ENCODE data around the gene LRRC4.

Gene LRRC4

DNA sequence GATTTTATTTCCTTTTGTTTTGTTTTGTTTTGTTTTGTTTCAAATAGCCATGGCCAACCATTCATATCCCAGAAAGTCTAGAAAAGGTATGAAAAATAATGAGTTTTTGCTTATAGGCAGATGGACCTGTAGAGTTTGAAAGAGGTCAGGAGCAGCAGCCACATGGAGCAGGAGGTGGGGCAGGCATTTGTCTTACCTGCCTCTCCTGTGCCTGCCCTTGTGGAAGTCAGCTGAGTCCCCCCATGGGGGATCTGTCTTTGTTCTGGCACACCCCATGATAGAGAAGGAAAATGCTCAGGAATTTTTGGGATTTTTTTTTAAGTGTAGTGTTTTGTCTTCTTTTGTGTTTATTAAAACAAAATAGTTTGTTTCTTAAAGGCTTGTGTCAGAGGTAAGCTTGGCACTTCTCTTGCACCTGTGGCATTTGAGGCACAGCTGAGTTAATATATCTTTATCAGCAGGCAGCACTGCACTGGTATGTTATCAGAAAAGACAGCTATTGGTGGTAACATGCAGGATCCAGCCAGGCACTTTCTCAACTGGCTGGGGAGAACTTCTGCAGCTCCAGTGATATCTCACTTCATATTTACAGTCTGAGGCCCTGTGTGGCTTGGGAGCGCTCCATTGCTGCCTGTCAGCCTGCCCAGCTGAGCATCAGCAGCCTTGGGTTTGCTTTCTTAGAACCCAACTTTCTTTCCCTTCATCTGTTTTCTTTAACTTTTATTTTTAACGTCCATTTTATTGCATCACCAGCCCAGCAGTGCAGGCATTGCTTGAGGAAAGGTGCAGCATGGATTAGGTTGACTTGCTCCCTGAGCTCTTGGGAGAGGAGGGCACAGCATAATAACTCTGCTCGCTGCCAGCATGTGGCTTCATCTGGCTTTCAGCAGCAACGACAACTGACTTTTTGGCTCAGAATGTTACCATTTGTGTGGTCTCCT, 44.4 kb downstream of the LRRC4 start:
- no peaks in the 10 kb centered on the region for H3K4me1 ChIP-seq (ENCODE audit: insufficient read depth, insufficient read length)
- no peaks in the 10 kb centered on the region for H3K27me3 ChIP-seq (ENCODE audit: insufficient read depth, insufficient read length)
- H3K9ac ChIP-seq (ENCODE audit: insufficient read length, low read depth): no peak overlapping the region
- H3K36me3 ChIP-seq (ENCODE audit: insufficient read depth, insufficient read length, low read length): peaks cover 14% of the 10 kb centered on the region
- TF ChIP-seq ZNF274 (IDR thresholded peaks at IDR 0.05; ENCODE audit: low read depth, low read length) (no peak), YY1 (IDR thresholded peaks at IDR 0.05; ENCODE audit: insufficient read depth, insufficient read length) (no peak), SUZ12 (IDR thresholded peaks at IDR 0.05; ENCODE audit: extremely low read depth, insufficient read depth, insufficient read length) (no peak)
- no peak for DNase-seq (ENCODE audit: low read depth, low spot score)
- no peaks in the 10 kb centered on the region for H3K9me3 ChIP-seq (ENCODE audit: insufficient read depth, low read length)
- no peak overlapping the region for H3K4me3 ChIP-seq (ENCODE audit: insufficient read length, low read depth)

DNA sequence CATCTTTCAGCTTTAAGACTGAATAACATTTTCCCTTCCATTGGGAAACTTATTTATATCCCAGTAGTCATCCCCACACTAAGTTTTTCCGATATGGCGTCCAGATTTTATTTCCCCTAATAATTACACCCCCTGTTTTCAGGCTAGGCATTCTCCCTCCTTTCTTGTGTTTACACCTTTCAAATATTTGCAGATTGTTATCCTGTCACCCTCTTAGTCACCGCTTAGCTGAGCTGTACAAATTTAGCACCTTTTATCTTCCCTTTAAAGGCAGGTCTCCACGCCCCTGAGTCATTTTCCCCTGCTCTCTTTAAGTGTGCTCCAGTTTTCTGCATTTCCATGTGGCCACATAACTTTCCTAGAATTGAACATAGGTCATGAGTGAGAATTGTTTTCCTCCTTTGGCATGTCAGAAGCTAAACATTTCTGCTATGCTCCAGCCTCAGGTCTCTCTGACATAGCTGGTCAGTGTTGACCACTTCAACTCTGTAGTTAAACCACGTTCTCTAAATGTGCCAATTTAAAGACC, 47.4 kb downstream of the LRRC4 start:
- peaks cover 3% of the 10 kb centered on the region for H3K36me3 ChIP-seq (ENCODE audit: insufficient read depth, insufficient read length, low read length)
- H3K27me3 ChIP-seq (ENCODE audit: insufficient read depth, insufficient read length): no peaks in the 10 kb centered on the region
- DNase-seq (ENCODE audit: low read depth, low spot score): no peak
- H3K9me3 ChIP-seq (ENCODE audit: insufficient read depth, low read length): peaks cover 7% of the 10 kb centered on the region
- H3K9ac ChIP-seq (ENCODE audit: insufficient read length, low read depth): no peak overlapping the region
- TF ChIP-seq YY1 (IDR thresholded peaks at IDR 0.05; ENCODE audit: insufficient read depth, insufficient read length) (no peak), ZNF274 (IDR thresholded peaks at IDR 0.05; ENCODE audit: low read depth, low read length) (no peak), SUZ12 (IDR thresholded peaks at IDR 0.05; ENCODE audit: extremely low read depth, insufficient read depth, insufficient read length) (no peak)
- no peaks in the 10 kb centered on the region for H3K4me1 ChIP-seq (ENCODE audit: insufficient read depth, insufficient read length)
- H3K4me3 ChIP-seq (ENCODE audit: insufficient read length, low read depth): no peak overlapping the region

DNA sequence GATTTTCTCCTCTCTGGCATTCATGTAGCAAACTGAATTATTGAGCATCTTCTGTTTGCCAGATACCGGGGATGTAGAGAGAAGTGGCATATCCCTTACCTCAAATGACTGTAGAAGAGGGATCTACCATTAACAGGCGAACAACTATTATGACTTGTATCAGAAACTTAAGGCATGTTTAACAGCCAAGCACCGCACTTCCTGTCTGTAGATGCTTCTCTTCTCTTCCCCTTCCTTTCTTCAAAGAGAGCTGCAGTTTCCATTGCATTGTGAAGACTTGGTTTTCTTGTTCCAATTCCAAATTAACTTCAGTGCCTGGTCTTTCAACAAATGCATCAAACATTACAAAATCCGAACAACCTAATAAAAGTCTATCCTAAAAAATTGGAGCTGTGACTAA, 49.3 kb downstream of the LRRC4 start:
- H3K9me3 ChIP-seq (ENCODE audit: insufficient read depth, low read length): peaks cover 24% of the 10 kb centered on the region
- TF ChIP-seq YY1 (IDR thresholded peaks at IDR 0.05; ENCODE audit: insufficient read depth, insufficient read length): no peak
- no peak for TF ChIP-seq ZNF274 (IDR thresholded peaks at IDR 0.05; ENCODE audit: low read depth, low read length)
- no peak for TF ChIP-seq SUZ12 (IDR thresholded peaks at IDR 0.05; ENCODE audit: extremely low read depth, insufficient read depth, insufficient read length)
- no peak for DNase-seq (ENCODE audit: low read depth, low spot score)
- H3K4me3 ChIP-seq (ENCODE audit: insufficient read length, low read depth): no peak overlapping the region
- H3K4me1 ChIP-seq (ENCODE audit: insufficient read depth, insufficient read length): no peaks in the 10 kb centered on the region
- no peaks in the 10 kb centered on the region for H3K27me3 ChIP-seq (ENCODE audit: insufficient read depth, insufficient read length)
- H3K36me3 ChIP-seq (ENCODE audit: insufficient read depth, insufficient read length, low read length): peaks cover 11% of the 10 kb centered on the region
- no peak overlapping the region for H3K9ac ChIP-seq (ENCODE audit: insufficient read length, low read depth)

DNA sequence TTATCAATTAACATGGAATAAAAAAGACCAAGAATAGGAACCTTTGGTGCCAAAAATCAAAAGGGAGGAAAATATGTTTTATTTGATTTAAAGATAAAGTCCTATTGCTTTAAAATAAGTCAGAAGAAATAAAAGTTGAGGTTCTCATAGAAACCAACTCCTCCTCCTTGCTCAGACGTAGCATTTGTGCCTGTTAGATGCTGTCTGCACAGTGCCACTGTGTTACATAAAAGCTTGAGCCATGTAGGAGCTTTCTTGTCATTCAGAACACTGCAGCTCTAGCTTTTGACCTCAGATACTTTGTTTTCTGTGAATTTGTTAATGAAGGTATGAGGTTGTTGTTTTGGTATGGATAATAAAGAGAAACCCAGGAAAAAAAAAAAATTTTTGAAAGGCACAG, 50.3 kb downstream of the LRRC4 start:
- peaks cover 18% of the 10 kb centered on the region for H3K36me3 ChIP-seq (ENCODE audit: insufficient read depth, insufficient read length, low read length)
- DNase-seq (ENCODE audit: low read depth, low spot score): no peak
- no peaks in the 10 kb centered on the region for H3K27me3 ChIP-seq (ENCODE audit: insufficient read depth, insufficient read length)
- no peak for TF ChIP-seq ZNF274 (IDR thresholded peaks at IDR 0.05; ENCODE audit: low read depth, low read length)
- no peak for TF ChIP-seq SUZ12 (IDR thresholded peaks at IDR 0.05; ENCODE audit: extremely low read depth, insufficient read depth, insufficient read length)
- TF ChIP-seq YY1 (IDR thresholded peaks at IDR 0.05; ENCODE audit: insufficient read depth, insufficient read length): no peak
- no peak overlapping the region for H3K9ac ChIP-seq (ENCODE audit: insufficient read length, low read depth)
- H3K4me1 ChIP-seq (ENCODE audit: insufficient read depth, insufficient read length): no peaks in the 10 kb centered on the region
- peaks cover 24% of the 10 kb centered on the region for H3K9me3 ChIP-seq (ENCODE audit: insufficient read depth, low read length)
- no peak overlapping the region for H3K4me3 ChIP-seq (ENCODE audit: insufficient read length, low read depth)

DNA sequence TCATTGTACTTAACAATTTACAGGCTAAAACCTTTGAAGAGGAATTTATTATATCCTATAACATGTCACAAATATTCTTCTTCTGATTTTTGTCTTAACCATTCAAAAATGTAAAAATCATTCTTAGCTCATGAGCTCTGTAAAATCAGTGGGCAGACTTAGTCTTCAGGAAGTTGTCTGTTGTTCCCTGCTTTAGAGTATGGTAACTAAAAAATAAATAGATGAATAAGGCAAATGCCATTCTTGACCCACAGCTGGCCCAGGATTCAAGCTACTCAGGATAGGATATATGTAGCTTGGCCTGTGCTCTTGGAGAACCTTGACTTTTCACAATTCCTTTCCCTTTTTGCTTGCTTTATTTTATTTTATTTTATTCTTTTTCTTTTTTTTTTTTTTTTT, 51.5 kb downstream of the LRRC4 start:
- peaks cover 18% of the 10 kb centered on the region for H3K36me3 ChIP-seq (ENCODE audit: insufficient read depth, insufficient read length, low read length)
- no peak for TF ChIP-seq YY1 (IDR thresholded peaks at IDR 0.05; ENCODE audit: insufficient read depth, insufficient read length)
- no peak for TF ChIP-seq ZNF274 (IDR thresholded peaks at IDR 0.05; ENCODE audit: low read depth, low read length)
- TF ChIP-seq SUZ12 (IDR thresholded peaks at IDR 0.05; ENCODE audit: extremely low read depth, insufficient read depth, insufficient read length): no peak
- peaks cover 24% of the 10 kb centered on the region for H3K9me3 ChIP-seq (ENCODE audit: insufficient read depth, low read length)
- DNase-seq (ENCODE audit: low read depth, low spot score): no peak
- no peak overlapping the region for H3K9ac ChIP-seq (ENCODE audit: insufficient read length, low read depth)
- no peak overlapping the region for H3K4me3 ChIP-seq (ENCODE audit: insufficient read length, low read depth)
- H3K27me3 ChIP-seq (ENCODE audit: insufficient read depth, insufficient read length): no peaks in the 10 kb centered on the region
- H3K4me1 ChIP-seq (ENCODE audit: insufficient read depth, insufficient read length): no peaks in the 10 kb centered on the region

DNA sequence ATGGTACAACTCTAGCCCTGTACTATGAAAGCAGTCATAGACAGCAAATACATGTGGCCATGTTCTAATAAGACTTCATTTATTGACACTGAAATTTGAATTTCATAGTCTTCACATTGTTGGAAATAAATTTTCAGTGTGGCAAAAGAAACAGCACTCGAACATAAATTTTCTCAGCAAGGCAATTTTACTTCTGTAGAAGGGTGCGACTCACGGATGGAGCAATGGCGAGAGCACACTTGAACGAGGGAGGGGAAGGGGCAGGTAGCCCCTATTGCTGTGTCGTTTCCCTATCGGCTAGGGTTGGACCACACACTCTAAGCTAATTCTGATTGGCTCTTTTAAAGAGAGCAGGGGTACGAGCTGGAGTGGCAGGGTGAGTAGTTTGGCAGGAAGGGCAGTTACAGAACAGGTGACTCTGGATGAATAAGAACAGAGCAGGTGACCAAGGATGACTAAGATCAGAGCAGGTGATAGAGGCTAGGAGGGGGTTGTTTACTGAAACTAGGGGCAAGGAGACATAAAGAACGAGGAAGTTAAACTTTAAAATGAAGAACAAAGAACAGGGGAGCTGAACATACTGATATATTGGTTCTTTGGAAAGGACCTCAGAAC, 52.0 kb downstream of the LRRC4 start:
- H3K27me3 ChIP-seq (ENCODE audit: insufficient read depth, insufficient read length): no peaks in the 10 kb centered on the region
- TF ChIP-seq YY1 (IDR thresholded peaks at IDR 0.05; ENCODE audit: insufficient read depth, insufficient read length) (no peak), ZNF274 (IDR thresholded peaks at IDR 0.05; ENCODE audit: low read depth, low read length) (no peak), SUZ12 (IDR thresholded peaks at IDR 0.05; ENCODE audit: extremely low read depth, insufficient read depth, insufficient read length) (no peak)
- H3K4me1 ChIP-seq (ENCODE audit: insufficient read depth, insufficient read length): no peaks in the 10 kb centered on the region
- peaks cover 24% of the 10 kb centered on the region for H3K9me3 ChIP-seq (ENCODE audit: insufficient read depth, low read length)
- no peak overlapping the region for H3K9ac ChIP-seq (ENCODE audit: insufficient read length, low read depth)
- peaks cover 18% of the 10 kb centered on the region for H3K36me3 ChIP-seq (ENCODE audit: insufficient read depth, insufficient read length, low read length)
- H3K4me3 ChIP-seq (ENCODE audit: insufficient read length, low read depth): no peak overlapping the region
- DNase-seq (ENCODE audit: low read depth, low spot score): no peak

DNA sequence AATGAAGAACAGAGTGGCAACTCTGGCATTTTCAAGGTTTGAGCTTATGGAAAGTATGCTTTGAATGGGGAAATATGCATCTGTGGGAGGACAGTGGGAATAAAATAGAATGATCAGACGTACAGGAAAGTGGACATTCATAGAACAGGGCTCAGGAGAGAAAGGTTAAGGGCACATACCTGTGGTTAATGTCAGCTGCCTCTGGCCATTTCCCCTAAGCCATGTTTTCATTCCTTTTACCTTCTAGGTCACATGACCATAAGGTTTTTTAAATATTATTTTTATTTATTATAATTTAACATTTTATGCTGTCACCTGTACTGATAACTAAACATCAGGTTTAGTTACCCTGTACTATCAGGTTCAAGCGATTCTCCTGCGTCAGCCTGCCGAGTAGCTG, 52.8 kb downstream of the LRRC4 start:
- H3K4me1 ChIP-seq (ENCODE audit: insufficient read depth, insufficient read length): no peaks in the 10 kb centered on the region
- no peak overlapping the region for H3K4me3 ChIP-seq (ENCODE audit: insufficient read length, low read depth)
- H3K9me3 ChIP-seq (ENCODE audit: insufficient read depth, low read length): peaks cover 24% of the 10 kb centered on the region
- no peaks in the 10 kb centered on the region for H3K27me3 ChIP-seq (ENCODE audit: insufficient read depth, insufficient read length)
- no peak overlapping the region for H3K9ac ChIP-seq (ENCODE audit: insufficient read length, low read depth)
- peaks cover 18% of the 10 kb centered on the region for H3K36me3 ChIP-seq (ENCODE audit: insufficient read depth, insufficient read length, low read length)
- no peak for DNase-seq (ENCODE audit: low read depth, low spot score)
- TF ChIP-seq SUZ12 (IDR thresholded peaks at IDR 0.05; ENCODE audit: extremely low read depth, insufficient read depth, insufficient read length) (no peak), YY1 (IDR thresholded peaks at IDR 0.05; ENCODE audit: insufficient read depth, insufficient read length) (no peak), ZNF274 (IDR thresholded peaks at IDR 0.05; ENCODE audit: low read depth, low read length) (no peak)

Data from NT2/D1 (cell line).